ENCODE measurements around the gene FOXC1.

DNA sequence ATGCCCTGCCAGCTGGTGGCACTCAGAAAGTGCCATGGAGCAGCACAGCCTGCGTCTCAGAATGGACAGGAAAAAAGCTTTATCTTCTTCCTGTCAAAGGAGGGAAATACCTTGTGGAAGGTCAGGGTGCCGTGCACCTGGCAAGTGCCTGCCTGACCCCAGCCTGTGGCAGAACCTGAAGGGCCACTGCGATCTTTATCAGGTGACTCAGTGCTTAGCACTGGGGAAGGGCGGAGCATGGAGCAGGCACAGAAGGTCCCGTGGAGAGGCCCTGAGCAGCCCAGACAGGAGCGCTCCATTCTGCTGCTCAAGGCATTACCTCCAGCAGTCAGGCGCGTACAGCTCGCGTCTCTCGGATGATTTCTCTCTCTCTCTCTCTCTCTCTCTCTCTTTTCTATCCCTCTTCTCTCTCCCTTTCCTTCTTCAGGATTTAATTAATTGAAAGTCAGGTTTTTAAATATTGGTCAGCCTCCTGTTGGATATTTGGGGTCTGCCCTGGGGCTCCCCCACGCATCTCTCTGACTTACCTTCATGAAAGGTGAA lies 31.7 kb downstream of the FOXC1 start:
- TF ChIP-seq CTCF (IDR thresholded peaks at IDR 0.05; ENCODE audit: poor library complexity) (no peak), EZH2phosphoT487 (IDR thresholded peaks at IDR 0.05; ENCODE audit: low read depth, severe bottlenecking, unreplicated experiment) (no peak), EZH2 (IDR thresholded peaks at IDR 0.05; ENCODE audit: borderline replicate concordance) (no peak)

All from hepatocyte (in vitro differentiated cells).